Activated gamma-delta T cell treated with anti-CD3 and anti-CD28 coated beads, Interleukin-2, amount 50 U/mL, for 16 hours (primary cell): ENCODE measurements around the gene OR6J1.
"Not testable (repeated sequence)": the region's sequence is repeated elsewhere in the genome, so short reads cannot be mapped to it uniquely, and the experiment has no call there.

Experiments
- DNase-seq: peaks from one replicate; pipeline ENCODE4 v3.0.0-alpha.2; 2020; ENCODE audit warnings: low read depth

OR6J1 gene

DNA sequence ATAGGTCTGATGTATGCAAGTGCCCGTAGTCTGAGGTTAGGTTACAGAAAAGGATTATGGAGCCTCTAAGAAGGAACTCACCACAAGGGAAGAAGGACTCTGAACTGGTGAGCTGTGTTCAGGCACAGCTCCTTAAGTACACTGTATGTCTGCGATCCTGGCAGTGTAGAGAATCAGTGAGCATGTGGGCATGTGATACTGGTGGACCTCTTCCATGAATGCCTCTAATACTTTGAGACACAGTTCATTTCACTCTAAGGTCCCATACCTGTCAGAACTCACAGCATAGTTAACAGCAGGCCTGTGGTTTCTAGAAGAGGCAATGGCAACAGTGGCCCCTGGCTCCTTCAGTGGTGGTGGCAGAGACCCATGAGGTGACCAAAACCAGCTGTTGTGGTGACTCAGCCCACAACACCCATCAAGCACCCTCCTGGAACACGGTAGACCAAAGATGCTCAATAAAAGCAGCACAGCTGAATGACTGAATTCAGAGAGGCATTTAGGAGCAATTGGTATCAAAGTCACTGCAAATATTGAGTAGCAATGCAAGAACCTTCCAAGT lies 6.9 kb upstream of the OR6J1 start:
- DNase-seq: no peak

DNA sequence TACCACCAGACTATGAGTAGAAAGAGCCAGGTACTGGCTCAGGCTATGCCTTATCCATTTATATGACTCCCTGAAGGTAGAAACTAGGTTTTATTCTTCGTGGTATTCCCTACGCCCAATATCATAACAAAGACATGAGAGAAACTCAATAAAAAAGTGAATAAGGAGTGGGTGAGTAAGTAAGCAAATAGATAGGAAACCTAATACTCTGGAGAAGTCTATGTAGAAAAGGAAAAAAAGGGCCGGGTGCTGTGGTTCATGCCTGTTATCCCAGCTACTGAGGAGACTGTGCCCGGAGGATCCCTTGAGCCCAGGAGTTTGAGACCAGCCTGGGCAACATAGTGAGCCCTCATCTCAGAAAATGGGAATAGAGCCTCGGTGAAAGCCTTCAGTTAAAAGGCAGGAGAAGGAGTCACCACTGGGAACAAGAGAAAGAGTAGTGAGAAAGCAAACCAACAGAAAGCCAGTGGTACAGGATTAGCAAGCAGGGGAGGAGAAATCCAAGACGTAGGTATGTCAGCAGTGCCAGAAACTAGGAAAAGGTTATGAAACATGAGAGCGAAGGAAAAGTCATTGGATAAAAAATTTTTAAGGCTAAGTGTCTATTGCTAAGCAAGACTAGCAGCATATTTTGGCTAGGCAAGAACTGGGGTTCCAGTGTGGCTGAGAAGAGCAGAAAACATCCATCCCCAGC lies 6.0 kb upstream of the OR6J1 start:
- no peak for DNase-seq

DNA sequence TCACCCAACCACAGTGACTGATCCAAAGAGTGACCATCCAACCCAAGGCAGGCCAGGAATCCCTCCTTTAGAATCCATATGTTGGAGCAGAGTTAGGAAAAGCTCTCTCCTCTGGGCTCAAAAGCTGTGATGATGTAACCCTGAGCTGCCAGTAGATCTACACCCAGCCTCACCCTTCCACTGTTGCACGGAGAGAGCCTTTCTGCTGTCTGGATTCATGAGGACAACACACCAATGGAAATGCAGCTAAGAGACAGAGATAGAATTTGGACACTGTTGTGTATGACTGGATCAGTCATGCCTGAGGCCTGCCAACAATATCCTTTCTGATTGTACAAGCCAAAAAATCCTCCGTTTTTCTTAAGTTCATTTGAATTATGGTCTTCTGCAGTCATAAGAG lies 4.4 kb upstream of the OR6J1 start:
- no peak for DNase-seq

DNA sequence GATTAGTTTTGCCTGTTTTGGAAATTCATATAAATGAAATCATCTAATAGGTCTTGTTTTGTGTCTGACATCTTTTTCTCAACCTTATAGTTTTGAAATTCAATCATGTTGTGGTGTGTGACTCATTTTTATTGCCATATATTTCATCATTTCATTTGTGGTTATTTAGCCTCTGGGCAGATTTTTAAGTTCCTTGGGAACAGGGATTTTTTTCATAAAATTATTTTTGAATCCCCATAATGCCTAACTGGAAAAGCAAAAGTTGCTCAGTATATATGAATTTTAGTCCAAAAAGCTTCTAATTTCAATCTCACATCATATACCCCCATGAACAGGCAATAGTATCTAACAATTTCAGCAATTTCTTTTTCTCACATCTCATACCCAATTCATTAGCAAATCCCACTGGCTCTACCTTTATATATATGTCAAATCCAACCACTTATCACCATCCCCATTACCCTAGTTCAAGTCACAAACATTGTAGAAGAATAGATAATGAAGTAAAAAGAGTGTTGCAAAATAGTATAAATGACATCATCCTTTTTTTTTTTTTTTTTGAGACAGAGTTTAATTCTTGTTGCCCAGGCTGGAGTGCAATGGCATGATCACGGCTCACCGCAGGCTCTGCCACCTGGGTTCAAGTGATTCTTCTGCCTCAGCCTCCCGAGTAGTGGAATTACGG lies 2.6 kb upstream of the OR6J1 start:
- no peak for DNase-seq

DNA sequence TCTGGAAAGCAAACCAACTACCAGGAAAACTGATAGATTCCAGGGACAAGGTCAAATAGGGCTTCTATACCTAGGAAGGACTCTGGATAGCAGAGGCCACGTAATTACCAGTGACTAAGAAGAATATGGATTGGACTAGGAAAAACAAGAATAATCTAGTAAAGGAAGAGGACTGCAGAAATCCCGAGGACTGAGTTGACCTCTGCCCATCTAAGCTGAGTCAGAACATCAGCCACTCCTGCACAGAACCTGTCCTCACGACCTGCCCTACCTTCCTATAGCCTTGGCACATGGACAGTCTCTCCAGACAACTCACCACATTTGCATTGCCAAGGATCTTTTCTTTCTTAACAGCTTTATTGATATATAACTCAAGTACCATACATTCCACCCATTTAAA lies 2.3 kb downstream of the OR6J1 start:
- no peak for DNase-seq

DNA sequence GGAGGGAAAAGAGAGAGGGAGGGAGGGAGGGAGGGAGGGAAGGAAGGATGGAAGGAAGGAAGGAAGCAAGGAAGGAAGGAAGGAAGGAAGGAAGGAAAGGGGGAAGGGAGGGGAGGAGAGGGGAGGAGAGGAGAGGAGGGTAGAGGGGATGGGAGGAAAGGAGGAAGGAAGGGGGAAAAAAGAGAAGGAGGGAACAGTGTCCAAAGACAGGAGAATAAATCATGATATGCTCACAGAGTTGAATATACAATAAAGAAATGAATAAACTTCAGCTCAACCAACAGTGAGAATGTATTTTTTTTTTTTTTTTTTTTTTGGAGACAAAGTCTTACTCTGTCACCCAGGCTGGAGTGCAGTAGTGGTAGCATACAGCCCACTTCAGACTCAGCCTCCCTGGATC lies 4.0 kb downstream of the OR6J1 start:
- DNase-seq: no peak

DNA sequence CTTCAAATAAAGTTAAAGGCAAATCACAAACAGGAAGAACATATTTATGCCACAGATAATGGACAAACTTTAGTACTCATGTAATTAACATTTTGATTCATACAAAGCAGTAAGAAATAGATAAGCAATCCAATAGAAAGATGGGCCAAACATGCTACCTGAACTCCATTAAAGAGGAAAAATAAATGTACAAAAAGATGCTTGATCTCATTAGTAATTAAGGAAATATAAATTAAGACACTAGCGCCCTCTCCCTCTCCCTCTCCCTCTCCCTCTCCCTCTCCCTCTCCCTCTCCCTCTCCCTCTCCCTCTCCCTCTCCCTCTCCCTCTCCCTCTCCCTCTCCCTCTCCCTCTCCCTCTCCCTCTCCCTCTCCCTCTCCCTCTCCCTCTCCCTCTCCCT lies 8.2 kb downstream of the OR6J1 start:
- not testable (repeated sequence) for DNase-seq

DNA sequence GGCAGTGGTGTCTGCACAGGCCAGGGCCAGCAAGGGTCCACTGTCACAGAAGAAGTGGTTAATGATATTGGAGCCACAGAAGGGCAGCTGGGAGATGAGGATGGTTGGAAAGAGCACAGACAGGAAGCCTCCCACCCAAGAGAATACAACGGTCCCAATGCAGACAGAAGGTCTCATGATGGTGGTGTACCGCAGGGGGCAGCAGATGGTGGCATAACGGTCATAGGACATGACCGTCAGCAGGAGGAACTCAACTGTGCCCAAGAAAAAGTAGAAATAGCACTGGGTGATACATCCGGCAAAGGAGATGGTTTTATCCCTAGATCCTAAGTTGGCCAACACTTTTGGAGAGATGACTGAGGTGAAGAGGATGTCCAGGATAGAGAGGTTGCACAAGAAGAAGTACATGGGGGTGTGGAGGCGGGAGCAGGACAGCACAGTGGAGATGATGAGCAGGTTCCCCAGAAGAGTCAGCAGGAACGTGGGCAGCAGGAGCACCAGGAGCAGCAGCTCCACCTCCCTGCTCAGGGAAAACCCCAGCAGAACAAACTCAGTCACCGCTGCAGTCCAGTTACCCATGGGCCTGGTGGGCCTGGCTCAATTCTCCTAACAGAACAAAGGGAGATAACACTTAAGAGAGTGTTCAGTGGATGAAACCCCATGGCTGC lies 9.8 kb downstream of the OR6J1 start:
- DNase-seq: no peak

DNA sequence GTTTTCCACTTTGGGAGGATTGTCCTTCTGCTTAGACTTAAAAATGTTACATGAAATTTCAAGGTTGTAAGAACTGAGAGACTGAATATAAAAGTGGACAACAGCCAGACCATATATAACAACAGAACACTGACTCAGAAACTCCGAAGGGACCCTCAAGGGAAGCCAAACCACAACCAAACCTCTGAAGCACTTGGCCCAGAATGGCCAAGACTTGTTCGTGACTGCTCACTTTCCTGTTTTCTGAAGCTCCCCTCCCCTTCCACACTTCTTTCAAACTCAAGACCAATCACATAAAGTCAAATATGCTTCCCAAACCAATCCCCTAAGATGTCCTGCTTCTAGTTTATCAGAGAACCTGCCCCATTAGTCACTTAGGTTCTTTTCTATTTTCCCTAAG lies 13.7 kb downstream of the OR6J1 start:
- no peak for DNase-seq

DNA sequence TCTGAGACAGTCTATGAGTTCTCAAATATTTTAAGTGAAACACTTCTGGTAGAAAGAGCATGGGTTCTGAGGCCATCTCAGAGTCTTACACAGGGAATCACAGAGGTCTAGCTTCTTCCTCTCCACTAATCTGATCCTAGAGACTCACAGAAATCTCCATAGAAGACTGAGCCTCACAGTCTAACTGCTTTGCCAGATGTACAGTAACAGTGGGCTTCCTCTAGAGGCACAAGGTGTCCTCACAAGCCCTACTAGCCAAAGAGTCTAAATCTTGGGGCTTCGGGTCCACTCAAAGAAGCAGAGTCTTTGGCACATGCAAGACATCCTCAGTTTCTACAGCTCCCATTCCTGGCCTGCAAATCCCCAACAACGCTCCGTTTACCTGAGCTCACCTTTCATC lies 14.1 kb downstream of the OR6J1 start:
- DNase-seq: no peak

DNA sequence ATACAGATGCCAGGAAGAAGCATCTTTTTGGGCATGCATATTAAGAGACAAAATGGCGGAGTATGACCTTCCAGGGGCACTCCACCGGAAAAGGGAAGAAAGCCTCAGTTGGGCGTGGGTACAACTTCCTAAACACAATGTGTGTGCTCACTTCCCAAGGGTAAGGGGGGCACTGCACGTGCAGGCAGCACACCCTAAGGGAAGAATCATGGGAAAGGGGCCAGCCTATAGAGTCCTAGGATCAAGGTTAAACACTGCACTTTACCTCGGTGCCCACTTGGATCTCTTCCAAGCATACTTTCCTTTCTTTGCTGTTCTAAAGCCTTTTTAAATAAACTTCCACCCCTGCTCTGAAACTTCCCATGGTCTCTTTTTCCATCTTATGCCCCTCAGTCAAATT lies 14.8 kb downstream of the OR6J1 start:
- no peak for DNase-seq

DNA sequence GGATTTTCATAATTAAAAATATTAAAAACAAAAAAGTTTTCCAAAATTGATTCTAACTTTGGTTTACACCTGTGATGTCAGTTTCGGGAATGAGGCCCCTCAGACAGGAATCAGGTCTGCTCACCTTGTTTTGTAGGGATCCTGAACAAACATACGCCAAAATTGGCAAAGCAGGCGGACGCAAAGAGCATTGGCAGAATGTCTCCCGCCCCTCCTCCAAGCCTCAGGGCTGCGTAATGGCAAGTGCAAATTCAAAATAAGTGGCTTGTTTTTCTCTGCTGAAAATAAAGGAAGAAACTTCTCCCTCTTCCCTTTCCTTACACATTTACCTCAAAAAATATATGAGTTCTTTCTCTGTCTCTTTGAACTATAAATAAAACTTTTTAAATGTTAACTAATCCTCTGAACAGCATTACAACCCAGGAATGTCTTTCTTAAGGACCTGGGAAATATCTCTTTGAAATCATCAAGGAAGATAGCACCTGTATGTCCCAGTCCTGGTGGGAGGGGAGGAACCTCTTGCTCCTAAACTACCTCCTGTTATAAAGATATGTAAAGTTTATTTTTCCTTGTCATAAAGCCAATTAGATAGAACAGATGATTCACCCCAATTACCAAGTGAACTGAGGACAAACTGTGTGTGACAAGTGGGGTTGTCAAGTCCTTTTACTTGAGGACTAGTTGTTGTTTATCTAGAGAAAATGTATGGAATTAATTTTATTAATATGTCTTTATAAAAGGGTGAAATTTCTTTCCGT lies 16.5 kb downstream of the OR6J1 start:
- DNase-seq: no peak

DNA sequence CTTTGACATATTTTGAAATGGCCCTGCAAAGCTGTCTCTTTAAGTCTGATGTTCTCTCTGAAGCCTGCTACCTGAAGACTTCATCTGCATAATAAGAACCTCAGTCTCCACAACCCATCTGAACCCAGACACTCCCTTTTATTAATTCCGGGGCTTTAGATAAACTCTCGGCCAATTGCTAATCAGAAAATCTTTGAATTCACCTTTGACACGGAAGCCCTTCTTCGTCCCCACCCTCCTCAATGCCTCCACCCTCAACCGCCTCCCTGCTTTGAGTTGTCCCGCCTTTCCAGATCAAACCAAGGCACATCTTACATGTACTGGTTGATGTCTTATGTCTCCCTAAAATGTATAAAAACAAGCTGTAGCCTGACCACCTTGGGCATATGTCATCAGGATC lies 17.6 kb downstream of the OR6J1 start:
- DNase-seq: no peak

DNA sequence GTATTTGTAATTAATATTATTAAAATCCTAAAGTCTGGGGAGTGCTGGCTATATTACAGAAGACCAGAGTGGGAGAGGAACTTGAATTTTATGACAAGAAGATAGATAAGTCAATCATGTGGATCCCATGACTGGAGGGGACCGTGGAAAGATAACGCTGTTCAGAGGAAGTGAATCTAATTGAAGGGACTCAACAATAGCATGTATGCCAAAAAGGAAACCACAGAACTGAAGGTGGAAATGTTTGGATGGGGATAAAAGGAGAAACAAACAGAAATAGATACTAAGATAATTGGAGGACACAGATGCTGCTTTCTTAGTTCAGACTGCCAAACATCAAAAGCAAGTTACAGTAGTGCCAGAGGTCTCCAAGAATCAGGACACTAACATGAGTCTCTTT lies 21.1 kb downstream of the OR6J1 start:
- DNase-seq: no peak

DNA sequence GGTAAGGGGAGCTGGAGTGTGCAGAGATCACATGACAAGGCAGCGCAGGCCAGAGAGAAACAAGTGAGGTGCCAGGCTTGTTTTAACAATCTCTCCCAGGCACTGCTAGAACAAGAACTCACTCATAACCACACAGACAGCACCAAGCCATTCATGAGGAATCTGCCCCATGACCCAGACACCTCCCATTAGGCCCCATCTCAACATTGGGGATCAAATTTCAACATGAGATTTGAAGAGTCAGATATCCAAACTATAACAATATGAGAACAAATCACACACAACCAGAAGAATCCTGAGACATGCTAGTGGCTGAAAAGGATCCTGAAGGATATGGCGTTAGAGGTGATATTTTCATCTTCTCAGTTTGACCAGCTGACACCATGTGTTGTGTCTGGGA lies 21.9 kb downstream of the OR6J1 start:
- no peak for DNase-seq

DNA sequence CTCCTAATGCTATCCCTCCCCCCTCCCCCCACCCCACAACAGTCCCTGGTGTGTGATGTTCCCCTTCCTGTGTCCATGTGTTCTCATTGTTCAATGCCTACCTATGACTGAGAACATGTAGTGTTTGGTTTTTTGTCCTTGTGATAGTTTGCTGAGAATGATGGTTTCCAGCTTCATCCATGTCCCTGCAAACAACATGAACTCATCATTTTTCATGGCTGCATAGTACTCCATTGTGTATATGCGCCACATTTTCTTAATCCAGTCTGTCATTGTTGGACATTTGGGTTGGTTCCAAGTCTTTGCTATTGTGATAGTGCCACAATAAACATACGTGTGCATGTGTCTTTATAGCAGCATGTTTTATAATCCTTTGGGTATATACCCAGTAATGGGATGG lies 28.4 kb downstream of the OR6J1 start:
- DNase-seq: not testable (repeated sequence)

DNA sequence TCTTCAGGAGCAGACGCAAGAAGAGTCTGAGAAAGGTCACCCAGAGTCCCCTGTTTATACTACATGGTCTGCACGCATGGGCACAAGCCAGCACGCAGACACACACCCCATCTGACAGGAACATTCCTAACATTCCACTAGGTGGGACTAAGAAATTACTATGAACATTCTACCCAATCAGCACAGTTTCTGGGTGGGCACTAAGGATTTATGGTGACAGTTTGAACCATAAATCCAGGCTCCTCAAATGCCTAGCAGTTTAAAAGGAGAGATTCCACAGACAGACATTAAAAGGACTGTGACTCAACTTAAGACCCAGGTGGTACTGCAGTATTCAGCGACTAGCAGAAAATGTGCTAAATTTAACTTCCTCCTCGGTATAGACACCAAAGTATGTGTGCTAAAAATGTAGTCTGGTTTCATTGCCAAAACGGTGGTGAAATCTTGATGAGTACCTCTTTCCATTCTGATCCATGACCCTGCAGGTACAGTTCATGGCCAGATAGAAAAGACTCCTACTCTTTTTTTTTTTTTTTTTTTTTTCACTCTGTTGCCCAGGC lies 29.8 kb downstream of the OR6J1 start:
- no peak for DNase-seq

DNA sequence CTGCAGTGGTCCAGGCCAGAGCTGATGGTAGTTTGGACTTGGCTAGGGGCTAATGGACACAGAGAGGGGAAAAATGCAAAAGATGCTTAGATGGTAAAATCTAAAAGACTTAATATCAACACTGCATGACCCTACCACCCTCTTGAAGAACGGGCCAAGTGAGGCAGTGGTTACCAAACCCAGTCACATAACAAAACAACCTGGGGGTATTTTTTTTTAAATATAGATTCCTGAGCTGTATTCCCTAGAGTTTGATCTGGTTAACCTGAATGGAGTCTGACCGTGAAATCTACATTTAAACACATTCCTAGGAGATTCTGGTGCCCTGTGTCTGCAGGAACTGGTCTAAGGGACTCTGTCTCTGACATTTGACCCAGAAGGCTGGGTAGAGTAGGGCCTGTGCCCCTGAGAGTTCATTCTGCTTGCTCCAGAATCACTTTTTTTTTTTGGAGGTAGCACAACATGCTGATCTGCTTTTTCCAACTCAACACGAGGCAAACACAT lies 30.4 kb downstream of the OR6J1 start:
- no peak for DNase-seq

DNA sequence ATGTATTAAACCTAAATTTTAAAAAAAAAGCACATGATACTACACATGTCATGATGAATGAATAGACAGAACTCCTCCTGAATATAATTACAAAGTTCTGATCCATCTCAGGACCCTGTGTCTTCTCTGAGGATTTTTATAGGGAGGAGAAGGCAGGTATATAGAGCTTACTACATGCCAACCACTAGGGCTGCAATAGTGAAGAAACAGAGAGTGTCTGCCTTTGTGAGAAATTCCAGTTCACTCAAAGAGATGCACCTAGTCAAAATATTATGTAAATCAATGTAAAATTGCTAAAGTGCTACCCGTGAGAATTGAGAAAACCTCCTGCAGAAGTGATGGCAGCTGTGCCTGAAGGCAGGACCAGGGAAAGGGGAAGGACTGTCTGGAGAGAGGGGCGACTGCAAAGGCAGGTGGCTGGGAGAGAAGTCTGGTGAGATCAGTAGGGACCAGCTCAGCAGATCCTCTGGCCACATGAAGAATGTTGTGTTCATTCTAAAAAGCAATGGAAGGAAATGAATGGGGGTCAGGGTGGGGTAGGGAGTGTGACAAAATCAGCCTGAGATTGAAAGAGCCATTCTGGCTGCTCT lies 31.0 kb downstream of the OR6J1 start:
- DNase-seq: no peak

DNA sequence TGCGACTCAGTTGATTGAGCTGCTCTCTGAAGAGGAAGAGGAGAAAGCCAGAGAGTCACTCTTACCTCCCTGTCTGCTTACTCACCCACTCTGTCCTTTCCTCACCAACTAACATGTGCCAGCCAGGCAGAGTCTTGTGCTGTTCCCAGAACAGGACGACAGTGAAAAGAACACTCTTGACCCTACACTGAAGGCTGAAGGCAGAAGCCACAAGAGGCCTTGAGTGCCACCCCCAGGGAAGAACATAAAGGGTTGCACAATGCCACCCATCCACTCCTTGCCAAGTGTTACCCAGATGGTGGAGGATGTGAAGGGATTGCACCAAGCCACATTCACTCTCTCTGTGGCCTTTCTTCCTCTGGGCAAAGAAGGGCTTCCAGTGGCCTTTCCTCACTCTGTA lies 33.2 kb downstream of the OR6J1 start:
- no peak for DNase-seq

DNA sequence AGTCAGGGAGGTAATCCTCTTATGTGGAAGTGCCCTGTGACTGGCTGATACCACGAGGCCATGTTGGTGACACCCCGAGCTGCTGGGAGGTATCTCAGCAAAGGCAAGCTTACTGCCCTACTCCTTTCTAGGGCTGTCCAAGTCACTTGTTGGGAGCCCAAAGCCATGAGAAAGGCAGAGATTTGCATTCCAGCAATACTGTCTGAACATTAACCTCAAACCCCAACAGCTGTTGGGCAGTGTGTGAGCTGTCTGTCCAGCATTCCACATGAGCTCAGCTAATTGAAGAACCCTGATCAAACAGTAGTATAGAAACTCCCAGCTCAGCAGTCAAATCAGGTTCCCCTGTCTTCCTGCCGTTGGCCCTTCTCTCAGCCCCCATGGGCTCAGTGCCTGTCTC lies 36.9 kb downstream of the OR6J1 start:
- DNase-seq: no peak

DNA sequence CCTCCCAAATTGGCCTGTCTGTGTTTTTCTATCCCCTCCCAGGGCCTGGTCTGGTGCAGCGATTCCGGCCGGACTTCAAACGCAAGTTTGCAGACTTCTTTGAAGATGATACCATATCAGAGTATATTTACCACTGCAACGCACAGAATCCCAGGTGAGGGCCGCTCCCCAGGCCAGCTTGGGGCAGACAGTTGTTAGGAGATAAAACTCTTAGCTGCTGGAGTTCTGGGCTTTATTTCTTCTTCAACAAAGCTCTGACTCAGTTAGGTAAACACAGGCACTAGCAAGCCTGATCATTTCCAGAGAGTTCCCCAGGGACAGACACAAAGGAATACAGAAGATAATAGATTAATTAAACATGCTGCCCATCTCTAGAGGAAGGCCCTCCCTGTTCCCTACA lies 37.8 kb downstream of the OR6J1 start:
- DNase-seq: no peak
